ENCODE results near the gene CTNNAL1.
"Not testable (repeated sequence)": the region's sequence is repeated elsewhere in the genome, so short reads cannot be mapped to it uniquely, and the experiment has no call there.

CTNNAL1 gene

DNA sequence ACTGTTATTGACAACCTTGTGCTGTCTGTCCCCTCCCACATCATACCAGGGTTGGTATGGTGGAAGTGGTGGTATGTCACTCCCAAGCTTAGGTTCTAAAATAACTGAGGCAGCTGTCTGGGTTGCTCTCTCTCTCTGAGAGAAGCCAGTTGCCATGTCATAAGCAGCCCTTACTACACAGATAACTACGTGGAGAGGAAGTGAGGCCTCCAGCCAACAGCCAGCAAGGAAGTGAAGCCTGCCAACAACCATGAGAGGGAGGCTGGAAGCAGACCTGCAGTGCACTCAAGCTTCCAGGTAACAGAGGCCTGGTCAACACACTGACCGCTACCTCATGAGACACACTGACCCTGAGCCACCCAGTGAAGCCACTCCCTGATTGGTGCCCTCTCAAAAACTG is 18.6 kb downstream of the CTNNAL1 start:
- no peak for DNase-seq (ENCODE audit: low read depth)

GRCh38 chr9:108991479-108991878 is 21.8 kb downstream of the CTNNAL1 start:
- DNase-seq (ENCODE audit: low read depth) = no peak

DNA sequence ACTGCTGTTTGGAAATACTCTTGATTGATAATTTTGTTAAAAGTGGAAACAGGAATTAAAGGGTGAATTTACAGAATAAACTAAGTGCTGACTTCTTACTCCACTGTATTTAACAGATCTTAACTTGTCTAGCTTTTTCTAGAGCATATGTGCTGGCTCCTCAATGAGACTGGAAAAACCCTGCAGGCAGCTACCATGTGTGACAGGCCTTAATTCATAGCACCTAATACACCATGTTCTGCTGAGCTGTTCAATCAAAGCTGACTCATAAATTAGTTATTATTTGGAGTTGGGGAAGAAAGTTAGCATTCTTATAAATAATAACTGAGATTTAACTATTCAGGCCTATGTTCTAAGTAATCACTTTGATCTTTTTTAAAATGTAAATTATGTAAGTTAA is 29.4 kb downstream of the CTNNAL1 start:
- DNase-seq (ENCODE audit: low read depth) = no peak

DNA sequence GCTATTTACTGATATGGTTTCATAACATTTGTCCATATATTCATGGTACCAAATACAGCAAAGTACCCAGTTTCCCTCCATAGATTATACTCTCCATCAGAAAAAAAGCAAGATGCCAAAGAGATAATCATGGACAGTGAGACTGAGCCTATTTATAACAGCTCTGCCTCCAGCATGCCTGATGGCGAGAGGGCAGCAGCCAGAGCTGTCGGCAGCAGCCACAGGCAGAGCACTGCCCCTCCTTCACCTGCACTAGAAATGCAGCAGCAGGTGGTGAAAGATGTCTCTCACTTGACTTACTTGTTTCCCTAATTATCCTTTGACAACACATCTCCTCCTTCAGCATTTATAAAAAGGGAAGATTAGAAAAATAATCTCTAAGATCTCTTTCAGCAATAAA is 32.4 kb downstream of the CTNNAL1 start:
- DNase-seq (ENCODE audit: low read depth) = no peak

GRCh38 chr9:108978205-108978604 is 35.1 kb downstream of the CTNNAL1 start:
- no peak for DNase-seq (ENCODE audit: low read depth)

GRCh38 chr9:108973895-108974294 is 39.4 kb downstream of the CTNNAL1 start:
- DNase-seq (ENCODE audit: low read depth) = no peak

GRCh38 chr9:108972626-108973209 is 40.6 kb downstream of the CTNNAL1 start:
- DNase-seq (ENCODE audit: low read depth) = no peak

GRCh38 chr9:108972186-108972585 is 41.1 kb downstream of the CTNNAL1 start:
- no peak for DNase-seq (ENCODE audit: low read depth)

DNA sequence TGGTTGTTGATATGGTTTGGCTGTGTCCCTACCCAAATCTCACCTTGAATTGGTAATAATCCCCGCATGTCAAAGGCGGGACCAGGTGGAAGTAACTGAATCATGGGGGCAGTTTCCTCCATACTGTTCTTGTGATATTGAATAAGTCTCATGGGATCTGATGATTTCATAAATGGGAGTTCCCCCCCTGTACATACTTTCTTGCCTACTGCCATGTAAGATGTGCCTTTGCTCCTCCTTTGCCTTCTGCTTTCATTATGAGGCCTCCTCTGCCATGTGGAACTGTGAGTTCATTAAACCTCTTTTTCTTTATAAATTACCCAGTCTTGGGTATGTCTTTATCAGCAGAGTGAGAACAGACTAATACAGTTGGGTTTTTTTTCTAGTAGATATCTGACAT is 41.9 kb downstream of the CTNNAL1 start:
- not testable (repeated sequence) for DNase-seq (ENCODE audit: low read depth)

DNA sequence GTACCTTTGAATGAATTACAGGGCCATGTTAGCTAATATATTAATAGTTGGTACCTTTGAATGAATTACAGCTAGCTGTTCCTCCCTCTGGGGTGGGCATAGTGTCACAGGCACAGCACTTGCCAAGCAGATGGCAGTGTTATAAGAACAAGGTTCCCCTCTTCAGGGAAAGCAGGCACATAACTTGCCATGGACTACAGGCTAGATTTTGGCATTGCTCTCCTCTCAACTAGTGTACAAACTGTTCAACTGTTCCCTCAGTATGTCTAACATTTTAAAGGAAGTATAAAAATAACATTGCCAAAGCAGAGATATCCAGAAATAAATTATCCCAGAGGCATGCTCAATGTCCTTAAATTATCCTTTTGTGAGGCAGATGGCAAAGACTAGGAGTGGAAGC is 45.4 kb downstream of the CTNNAL1 start:
- DNase-seq (ENCODE audit: low read depth) = no peak

- no peak for DNase-seq (ENCODE audit: low read depth)
These were observed 49.7 kb downstream of the CTNNAL1 start for GRCh38 chr9:108963459-108964143.

GRCh38 chr9:108961151-108961550 is 52.1 kb downstream of the CTNNAL1 start:
- no peak for DNase-seq (ENCODE audit: low read depth)

DNA sequence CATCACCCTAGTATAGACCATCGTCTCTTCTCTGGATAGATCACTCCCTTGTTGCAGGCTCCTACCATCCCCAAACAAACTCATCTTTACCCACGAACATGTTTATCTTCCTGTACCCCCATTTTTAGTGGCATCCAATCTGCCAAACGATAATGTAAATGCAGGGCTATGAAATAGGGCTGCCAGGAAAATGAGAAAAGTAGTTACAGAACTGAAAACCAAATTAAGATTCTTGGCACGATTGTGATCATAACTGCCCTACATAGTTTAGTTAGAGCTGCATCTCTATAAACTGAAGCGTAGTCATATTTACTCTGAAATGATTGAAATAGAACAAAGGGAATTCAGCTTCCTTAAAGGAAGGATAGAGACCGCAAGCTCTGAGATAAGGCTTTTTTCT is 53.0 kb downstream of the CTNNAL1 start:
- DNase-seq (ENCODE audit: low read depth) = no peak

DNA sequence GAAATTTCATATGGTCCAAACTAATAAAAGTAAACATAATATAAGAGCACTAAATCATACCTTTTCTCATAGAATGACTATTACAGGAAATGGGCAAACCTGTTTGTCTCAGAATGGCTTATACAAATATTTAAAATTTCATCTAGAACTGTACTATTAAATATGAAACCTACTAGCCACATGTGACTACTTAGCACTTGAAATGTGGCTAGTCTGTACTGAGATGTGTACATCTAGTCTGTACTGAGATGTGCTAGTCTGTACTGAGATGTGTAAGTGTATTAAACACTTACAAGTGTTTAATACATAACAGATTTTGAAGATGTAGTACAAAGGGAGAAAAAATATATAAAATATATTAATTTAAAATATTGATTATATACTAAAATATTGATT is 56.7 kb downstream of the CTNNAL1 start:
- no peak for DNase-seq (ENCODE audit: low read depth)

DNA sequence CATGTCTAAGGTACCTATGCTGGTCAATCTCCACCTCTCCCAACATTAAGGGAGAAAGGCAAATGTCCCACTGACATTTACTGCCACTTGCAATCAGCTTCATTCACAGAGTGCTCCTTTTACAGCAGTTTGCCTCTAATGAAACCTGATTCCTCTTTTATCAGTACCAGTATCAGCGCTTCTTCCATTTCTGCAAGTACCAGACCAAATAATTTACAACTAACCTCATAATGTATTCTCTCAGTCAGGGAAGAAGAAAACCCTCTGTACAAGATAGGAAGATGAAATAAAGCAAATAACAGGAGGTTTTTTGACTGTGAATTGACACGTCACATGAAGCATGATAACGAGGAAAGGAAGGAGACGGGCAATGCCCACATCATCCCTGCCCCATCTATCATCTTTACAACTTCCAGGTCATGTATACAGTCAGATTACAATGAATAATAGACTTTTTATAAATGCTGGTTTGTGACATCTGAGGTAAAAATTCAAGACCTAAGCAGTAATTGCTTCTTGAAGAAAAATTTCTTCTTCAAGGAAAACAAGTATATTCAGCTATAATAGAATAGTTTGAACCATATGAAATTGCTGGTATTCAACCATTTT is 57.2 kb downstream of the CTNNAL1 start:
- DNase-seq (ENCODE audit: low read depth) = no peak

DNA sequence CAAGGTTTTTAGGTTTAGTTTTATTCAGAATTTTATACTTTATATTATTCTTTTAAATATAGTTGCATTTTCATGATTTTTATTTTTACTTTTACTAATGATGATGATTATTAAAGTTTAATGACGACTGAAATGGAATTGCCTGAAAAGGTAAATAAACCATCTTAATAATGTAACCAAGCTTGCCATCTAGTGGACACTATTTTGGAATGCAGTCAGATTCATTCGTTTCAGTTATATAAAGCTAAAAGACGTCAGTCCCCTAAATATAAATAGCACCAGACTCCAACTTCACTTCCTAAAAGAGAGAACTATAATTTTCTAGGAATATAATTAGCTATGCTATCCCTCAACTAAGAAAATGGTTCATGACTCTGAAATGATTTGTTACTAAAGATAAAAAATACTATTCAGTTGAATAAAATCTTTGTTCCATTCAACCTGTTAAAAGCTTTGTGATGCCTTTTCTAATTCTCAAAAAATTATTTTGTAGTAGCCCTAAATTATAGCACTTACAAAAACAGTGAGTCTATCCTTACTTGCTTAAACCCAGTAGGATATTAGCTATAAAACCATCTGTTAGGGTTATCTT is 59.2 kb downstream of the CTNNAL1 start:
- DNase-seq (ENCODE audit: low read depth) = no peak

DNA sequence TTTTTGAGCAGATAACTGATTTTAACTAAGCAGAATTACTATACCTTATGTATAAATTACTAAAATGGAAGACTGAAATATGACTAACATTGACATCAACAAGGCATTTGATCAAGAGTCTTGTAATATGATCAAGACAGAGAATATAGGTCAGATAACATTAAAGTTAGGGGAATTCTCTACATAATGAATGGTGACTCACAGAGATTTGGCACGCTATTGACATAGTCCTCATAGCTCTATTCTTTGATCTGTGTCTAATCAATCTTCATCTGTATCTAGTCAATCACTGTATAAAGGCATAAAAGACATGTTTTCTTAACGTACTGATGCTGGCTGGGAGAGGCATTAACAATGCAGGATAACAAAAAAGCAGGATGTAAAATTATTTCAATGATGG is 61.7 kb downstream of the CTNNAL1 start:
- no peak for DNase-seq (ENCODE audit: low read depth)

DNA sequence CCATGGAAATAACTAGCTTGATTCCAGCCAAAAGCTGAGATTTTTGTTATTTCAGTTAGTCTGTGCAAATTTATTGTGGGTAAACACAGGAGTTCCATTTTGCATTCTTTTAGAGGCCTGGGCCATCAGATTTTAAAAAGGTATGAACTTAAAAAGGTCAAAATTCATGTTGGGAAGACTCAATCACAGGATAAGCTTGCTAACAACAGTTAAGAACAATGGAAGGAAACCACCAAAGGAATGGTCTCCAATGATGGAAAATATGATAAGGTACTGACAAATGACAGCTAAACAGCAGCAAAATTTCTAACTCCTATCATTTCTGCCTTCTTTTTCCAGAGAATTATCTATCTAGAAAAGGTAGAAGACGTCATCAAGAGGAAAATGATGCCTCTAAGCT is 63.1 kb downstream of the CTNNAL1 start:
- no peak for DNase-seq (ENCODE audit: low read depth)

- DNase-seq (ENCODE audit: low read depth) = no peak
These were observed 73.3 kb downstream of the CTNNAL1 start for GRCh38 chr9:108939975-108940374.

GRCh38 chr9:108937561-108938305 is 75.6 kb downstream of the CTNNAL1 start:
- DNase-seq (ENCODE audit: low read depth) = no peak

GRCh38 chr9:108934323-108934893 is 78.9 kb downstream of the CTNNAL1 start, which contains the start of gene ABITRAM:
Gene ABITRAM, plus strand, starts transcription at chr9:108934400. Its CDS starts 87 bp downstream, at chr9:108934487.
- peak; percentile 68 for DNase-seq (ENCODE audit: low read depth)

DNA sequence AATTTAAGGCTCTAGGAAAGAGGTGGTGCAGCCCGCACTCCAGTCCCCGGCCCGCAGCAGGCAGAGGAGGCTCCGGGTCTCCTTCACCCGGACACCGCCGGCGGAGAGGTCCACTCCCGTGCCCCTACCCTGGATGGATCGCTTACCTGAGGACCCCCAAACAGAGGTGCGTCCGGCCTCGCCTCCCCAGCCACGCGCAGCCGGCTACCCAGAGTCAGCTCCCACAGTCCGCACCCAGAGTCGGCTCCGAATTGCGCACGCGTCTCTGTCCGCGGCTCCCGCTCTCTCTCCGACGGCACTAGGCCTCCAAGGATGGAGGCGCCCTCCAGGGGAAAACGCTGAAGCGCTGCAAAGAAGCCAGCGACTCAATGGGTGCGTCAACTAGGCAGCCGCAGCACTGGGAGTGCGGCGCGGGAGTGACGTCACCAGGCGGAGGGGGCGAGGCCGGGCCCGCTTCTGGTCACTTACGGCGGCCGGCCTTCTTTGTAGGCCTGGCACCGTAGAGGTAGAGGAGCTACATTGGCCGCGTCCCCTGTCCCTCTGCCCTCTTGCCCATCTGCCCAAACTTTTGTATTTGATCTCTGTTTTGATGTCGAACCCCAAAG is 79.5 kb downstream of the CTNNAL1 start, which contains the start of gene ELP1:
TSS of gene ELP1 (minus strand) at position 407 of the 605 bp plus-strand sequence. CDS start 2,978 bp downstream, outside the sequence.
- DNase-seq (ENCODE audit: low read depth) = peak; percentile 91

Data from T follicular helper cell (primary cell).